Trophoblast cell (in vitro differentiated cells and primary cell): ENCODE measurements around the gene KLRD1.
"Not testable (repeated sequence)": the region's sequence is repeated elsewhere in the genome, so short reads cannot be mapped to it uniquely, and the experiment has no call there.

Source experiments
- DNase-seq, 2 donors: peaks; one replicate each; pipeline ENCODE4 v3.0.0-alpha.2; 2016
- H2AFZ ChIP-seq: 2 replicates; pipeline ENCODE4 v1.6.1; 2013; ENCODE audit warnings: low read length, moderate library complexity, mild to moderate bottlenecking; ENCODE audit not compliant: insufficient read depth, poor library complexity
- H2AK5ac ChIP-seq: 2 replicates; pipeline ENCODE4 v1.6.1; 2013; ENCODE audit warnings: mild to moderate bottlenecking, low read length
- H2BK120ac ChIP-seq: 2 replicates; pipeline ENCODE4 v1.6.1; 2013; ENCODE audit warnings: low read length, mild to moderate bottlenecking, moderate library complexity; ENCODE audit not compliant: insufficient read depth, poor library complexity
- H2BK12ac ChIP-seq: 2 replicates; pipeline ENCODE4 v1.6.1; 2013; ENCODE audit warnings: mild to moderate bottlenecking, low read length, moderate library complexity
- H2BK5ac ChIP-seq: 2 replicates; pipeline ENCODE4 v1.6.1; 2013; ENCODE audit warnings: low read length, low read depth, moderate library complexity, mild to moderate bottlenecking; ENCODE audit not compliant: poor library complexity
- H3K14ac ChIP-seq: 2 replicates; pipeline ENCODE4 v1.6.1; 2013; ENCODE audit warnings: mild to moderate bottlenecking, low read length
- H3K18ac ChIP-seq: 2 replicates; pipeline ENCODE4 v1.6.1; 2013; ENCODE audit warnings: mild to moderate bottlenecking, low read length
- H3K23ac ChIP-seq: 2 replicates; pipeline ENCODE4 v1.6.1; 2013; ENCODE audit warnings: low read length
- H3K27ac ChIP-seq: 2 replicates; pipeline ENCODE4 v1.5.1; 2013; ENCODE audit warnings: low read depth, mild to moderate bottlenecking, inconsistent platforms, low read length, moderate library complexity
- H3K27me3 ChIP-seq: 2 replicates; pipeline ENCODE4 v1.6.1; 2013; ENCODE audit warnings: inconsistent platforms, mild to moderate bottlenecking, low read length, moderate library complexity; ENCODE audit not compliant: insufficient read depth
- H3K36me3 ChIP-seq, 2 experiments: 1 replicate in 1 of 2; 2 replicates in 1 of 2; pipeline ENCODE4 v1.6.1; 2013; ENCODE audit warnings: low read length in 2 of 2, mild to moderate bottlenecking in 2 of 2, moderate library complexity in 1 of 2; ENCODE audit not compliant: insufficient read depth in 2 of 2, control insufficient read depth in 1 of 2
- H3K4ac ChIP-seq: 2 replicates; pipeline ENCODE4 v1.6.1; 2013; ENCODE audit warnings: low read depth, mild to moderate bottlenecking, low read length, moderate library complexity
- H3K4me1 ChIP-seq, 2 experiments: 1 replicate in 1 of 2; 2 replicates in 1 of 2; pipeline ENCODE4 v1.6.1; 2013; ENCODE audit warnings: low read length in 2 of 2, mild to moderate bottlenecking in 2 of 2, moderate library complexity in 1 of 2; ENCODE audit not compliant: insufficient read depth in 2 of 2, control insufficient read depth in 1 of 2
- H3K4me2 ChIP-seq: 2 replicates; pipeline ENCODE4 v1.6.1; 2013; ENCODE audit warnings: inconsistent platforms, mild to moderate bottlenecking, low read length, moderate library complexity
- H3K4me3 ChIP-seq: 2 replicates; pipeline ENCODE4 v1.5.1; 2013; ENCODE audit warnings: mild to moderate bottlenecking, low read depth, low read length, inconsistent platforms
- H3K79me1 ChIP-seq: one replicate; pipeline ENCODE4 v1.6.1; 2013; ENCODE audit warnings: low read length
- H3K79me2 ChIP-seq: 2 replicates; pipeline ENCODE4 v1.6.1; 2013; ENCODE audit warnings: low read length, mild to moderate bottlenecking; ENCODE audit not compliant: control insufficient read depth, insufficient read depth, poor library complexity
- H3K9ac ChIP-seq: 2 replicates; pipeline ENCODE4 v1.6.1; 2013; ENCODE audit warnings: mild to moderate bottlenecking, low read length
- H3K9me3 ChIP-seq: 2 replicates; pipeline ENCODE4 v1.6.1; 2013; ENCODE audit warnings: low read depth, mild to moderate bottlenecking, control low read depth, inconsistent platforms, low read length; ENCODE audit not compliant: insufficient read depth
- H4K12ac ChIP-seq: 2 replicates; pipeline ENCODE4 v1.6.1; 2013; ENCODE audit warnings: low read depth, mild to moderate bottlenecking, low read length, moderate library complexity
- H4K8ac ChIP-seq: 2 replicates; pipeline ENCODE4 v1.6.1; 2013; ENCODE audit warnings: low read depth, mild to moderate bottlenecking, low read length, moderate library complexity
- H4K91ac ChIP-seq: one replicate; pipeline ENCODE4 v1.6.1; 2013; ENCODE audit warnings: low read depth, mild to moderate bottlenecking, low read length, moderate library complexity
- WGBS: extraction: QIAGEN DNeasy Blood & Tissue Kit; methylation state at CpG from one replicate; pipeline ENCODE4 v1.1.7; 2013; ENCODE audit warnings: missing lambda C conversion rate; ENCODE audit not compliant: insufficient read length, insufficient coverage; ENCODE audit errors: extremely low coverage; 5-methylcytosine and 5-hydroxymethylcytosine counted together

The KLRD1 gene

GRCh38 chr12:10340946-10341345 is 33.3 kb downstream of the KLRD1 start:
- H2AFZ ChIP-seq, H4K91ac ChIP-seq, H3K4me1 ChIP-seq, H3K36me3 ChIP-seq, H3K18ac ChIP-seq, H3K23ac ChIP-seq, H3K4me3 ChIP-seq, H3K9ac ChIP-seq, H3K4me2 ChIP-seq, DNase-seq, H2BK5ac ChIP-seq, H3K79me1 ChIP-seq, H3K4ac ChIP-seq, H4K12ac ChIP-seq, H3K27me3 ChIP-seq, H3K9me3 ChIP-seq, H3K14ac ChIP-seq, H4K8ac ChIP-seq, H2BK12ac ChIP-seq, H3K27ac ChIP-seq, H3K79me2 ChIP-seq, H2BK120ac ChIP-seq, H2AK5ac ChIP-seq: not testable (repeated sequence)
- WGBS: no CpG with 5 or more reads among the region's 2 CpGs

- H2AFZ ChIP-seq: no peak overlapping the region
- H4K8ac ChIP-seq: no peak overlapping the region
- no peak overlapping the region for H4K12ac ChIP-seq
- no peaks in the 10 kb centered on the region for H3K79me2 ChIP-seq
- H3K27ac ChIP-seq: no peak overlapping the region
- no peak overlapping the region for H3K4ac ChIP-seq
- H2BK12ac ChIP-seq: no peak overlapping the region
- WGBS: no CpG with 5 or more reads among the region's 1 CpG
- no peak overlapping the region for H3K4me2 ChIP-seq
- H3K4me1 ChIP-seq: peaks cover 3% of the 10 kb centered on the region in 2 experiments
- no peak overlapping the region for H2BK120ac ChIP-seq
- DNase-seq: no peak
- no peaks in the 10 kb centered on the region for H3K9me3 ChIP-seq
- H3K9ac ChIP-seq: no peak overlapping the region
- H2AK5ac ChIP-seq: no peak overlapping the region
- H3K18ac ChIP-seq: no peak overlapping the region
- H2BK5ac ChIP-seq: no peak overlapping the region
- H4K91ac ChIP-seq: no peak overlapping the region
- H3K79me1 ChIP-seq: no peaks in the 10 kb centered on the region
- H3K36me3 ChIP-seq: no peaks in the 10 kb centered on the region
- H3K14ac ChIP-seq: no peak overlapping the region
- H3K4me3 ChIP-seq: no peak overlapping the region
- no peak overlapping the region for H3K23ac ChIP-seq
- H3K27me3 ChIP-seq: no peaks in the 10 kb centered on the region
Observed at GRCh38 chr12:10341892-10342509, 34.3 kb downstream of the KLRD1 start.

- not testable (repeated sequence) for H3K4ac ChIP-seq, H3K36me3 ChIP-seq, H3K4me1 ChIP-seq, H3K4me3 ChIP-seq, H3K27me3 ChIP-seq, H3K79me1 ChIP-seq, H3K23ac ChIP-seq, H3K79me2 ChIP-seq, DNase-seq, H2BK5ac ChIP-seq, H4K8ac ChIP-seq, H2AK5ac ChIP-seq, H2BK120ac ChIP-seq, H2BK12ac ChIP-seq, H3K9me3 ChIP-seq, H3K14ac ChIP-seq, H3K27ac ChIP-seq, H3K9ac ChIP-seq, H3K18ac ChIP-seq, H2AFZ ChIP-seq, H3K4me2 ChIP-seq, H4K91ac ChIP-seq, H4K12ac ChIP-seq
- WGBS: no CpG with 5 or more reads among the region's 3 CpGs
Observed at GRCh38 chr12:10351457-10351856, 43.8 kb downstream of the KLRD1 start.

GRCh38 chr12:10354071-10354470 is 46.4 kb downstream of the KLRD1 start:
- DNase-seq: no peak
- Histone ChIP-seq H4K12ac (no peak overlapping the region), H3K27ac (no peak overlapping the region), H4K91ac (no peak overlapping the region), H3K4me2 (no peak overlapping the region), H3K4ac (no peak overlapping the region), H3K27me3 (no peaks in the 10 kb centered on the region), H3K23ac (no peak overlapping the region), H2AFZ (no peak overlapping the region), H2BK120ac (no peak overlapping the region), H2AK5ac (no peak overlapping the region), H3K79me1 (no peaks in the 10 kb centered on the region), H4K8ac (no peak overlapping the region), H3K14ac (no peak overlapping the region), H3K9ac (no peak overlapping the region), H3K18ac (no peak overlapping the region), H2BK5ac (no peak overlapping the region), H2BK12ac (no peak overlapping the region), H3K9me3 (no peaks in the 10 kb centered on the region), H3K4me3 (no peak overlapping the region), H3K79me2 (no peaks in the 10 kb centered on the region), H3K4me1 (peaks cover 5 to 6% of the 10 kb centered on the region in 2 experiments), H3K36me3 (no peaks in the 10 kb centered on the region)
- WGBS: no CpG with 5 or more reads among the region's 4 CpGs
